Measurements from ENCODE around the gene TRIM67. TPM values are rescaled to one million over a fixed set of nuclear protein-coding genes. Genes with fewer than 3 reads are reported as not detected.

The TRIM67 gene
- total and polyA plus RNA-seq, 2 experiments from 2014 or later: 0.13 TPM; not detected in 1

GRCh38 chr1:231220801-231221200 is 58.9 kb downstream of the TRIM67 start:
- Histone ChIP-seq H3K9me2 (replicated peaks; ENCODE audit: insufficient read depth) (no peaks in the 10 kb centered on the region), H3K36me3 (replicated peaks; ENCODE audit: insufficient read depth, low read depth) (no peaks in the 10 kb centered on the region), H3K27ac (no peak overlapping the region), H3K9me3 (ENCODE audit: low read depth) (no peaks in the 10 kb centered on the region), H2AFZ (no peak overlapping the region), H3K4me3 (no peak overlapping the region), H3K27me3 (no peaks in the 10 kb centered on the region), H3K4me1 (ENCODE audit: insufficient read depth) (no peaks in the 10 kb centered on the region), H4K20me1 (ENCODE audit: insufficient read depth, poor library complexity, severe bottlenecking) (no peaks in the 10 kb centered on the region), H3K79me2 (no peaks in the 10 kb centered on the region), H3K4me2 (no peak overlapping the region)
- WGBS (ENCODE audit: low lambda C conversion rate, missing lambda C conversion rate): 88% methylated on average over 11 of the region's 11 CpGs
- no peak for TF ChIP-seq EZH2 (IDR thresholded peaks at IDR 0.05; ENCODE audit: borderline replicate concordance)
- no peak for TF ChIP-seq EZH2phosphoT487 (IDR thresholded peaks at IDR 0.05; ENCODE audit: low read depth, severe bottlenecking, unreplicated experiment)
- TF ChIP-seq, protein P1, sequence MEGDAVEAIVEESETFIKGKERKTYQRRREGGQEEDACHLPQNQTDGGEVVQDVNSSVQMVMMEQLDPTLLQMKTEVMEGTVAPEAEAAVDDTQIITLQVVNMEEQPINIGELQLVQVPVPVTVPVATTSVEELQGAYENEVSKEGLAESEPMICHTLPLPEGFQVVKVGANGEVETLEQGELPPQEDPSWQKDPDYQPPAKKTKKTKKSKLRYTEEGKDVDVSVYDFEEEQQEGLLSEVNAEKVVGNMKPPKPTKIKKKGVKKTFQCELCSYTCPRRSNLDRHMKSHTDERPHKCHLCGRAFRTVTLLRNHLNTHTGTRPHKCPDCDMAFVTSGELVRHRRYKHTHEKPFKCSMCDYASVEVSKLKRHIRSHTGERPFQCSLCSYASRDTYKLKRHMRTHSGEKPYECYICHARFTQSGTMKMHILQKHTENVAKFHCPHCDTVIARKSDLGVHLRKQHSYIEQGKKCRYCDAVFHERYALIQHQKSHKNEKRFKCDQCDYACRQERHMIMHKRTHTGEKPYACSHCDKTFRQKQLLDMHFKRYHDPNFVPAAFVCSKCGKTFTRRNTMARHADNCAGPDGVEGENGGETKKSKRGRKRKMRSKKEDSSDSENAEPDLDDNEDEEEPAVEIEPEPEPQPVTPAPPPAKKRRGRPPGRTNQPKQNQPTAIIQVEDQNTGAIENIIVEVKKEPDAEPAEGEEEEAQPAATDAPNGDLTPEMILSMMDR (IDR thresholded peaks at IDR 0.05; ENCODE audit: poor library complexity): no peak
- no peak for DNase-seq (ENCODE audit: low spot score)

DNA sequence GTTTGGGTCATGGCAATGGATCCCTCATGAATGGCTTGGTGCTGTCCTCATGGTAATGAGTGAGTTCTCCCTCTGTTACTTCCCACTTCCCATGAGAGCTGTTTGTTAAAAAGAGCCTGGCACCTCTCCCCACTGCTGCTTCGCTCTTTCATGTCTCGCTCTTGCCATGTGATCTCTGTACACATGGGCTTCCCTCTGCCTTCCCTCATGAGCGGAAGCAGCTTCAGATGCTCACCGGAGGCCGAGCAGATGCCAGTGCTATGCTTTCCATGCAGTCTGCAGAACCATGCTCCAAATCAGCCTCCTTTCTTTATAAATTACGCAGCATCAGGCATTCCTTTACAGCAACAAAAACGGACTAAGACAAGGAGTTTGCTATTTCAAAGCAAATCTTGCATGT is 64.3 kb downstream of the TRIM67 start:
- DNase-seq (ENCODE audit: low spot score): no peak
- Histone ChIP-seq H3K36me3 (replicated peaks; ENCODE audit: insufficient read depth, low read depth) (no peaks in the 10 kb centered on the region), H3K79me2 (peaks cover 17% of the 10 kb centered on the region), H3K9me2 (replicated peaks; ENCODE audit: insufficient read depth) (no peaks in the 10 kb centered on the region), H2AFZ (no peak overlapping the region), H3K27ac (no peak overlapping the region), H3K4me2 (no peak overlapping the region), H3K4me1 (ENCODE audit: insufficient read depth) (no peaks in the 10 kb centered on the region), H3K4me3 (no peak overlapping the region), H4K20me1 (ENCODE audit: insufficient read depth, poor library complexity, severe bottlenecking) (no peaks in the 10 kb centered on the region), H3K9me3 (ENCODE audit: low read depth) (no peaks in the 10 kb centered on the region), H3K27me3 (no peaks in the 10 kb centered on the region)
- TF ChIP-seq, protein P1 (IDR thresholded peaks at IDR 0.05; ENCODE audit: poor library complexity): no peak
- no peak for TF ChIP-seq EZH2phosphoT487 (IDR thresholded peaks at IDR 0.05; ENCODE audit: low read depth, severe bottlenecking, unreplicated experiment)
- 90% methylated on average over 7 of the region's 7 CpGs for WGBS (ENCODE audit: low lambda C conversion rate, missing lambda C conversion rate)

- DNase-seq (ENCODE audit: low spot score): no peak
- H3K36me3 ChIP-seq (replicated peaks; ENCODE audit: insufficient read depth, low read depth): no peaks in the 10 kb centered on the region
- no peaks in the 10 kb centered on the region for H4K20me1 ChIP-seq (ENCODE audit: insufficient read depth, poor library complexity, severe bottlenecking)
- no peak for TF ChIP-seq EZH2phosphoT487 (IDR thresholded peaks at IDR 0.05; ENCODE audit: low read depth, severe bottlenecking, unreplicated experiment)
- TF ChIP-seq EZH2 (IDR thresholded peaks at IDR 0.05; ENCODE audit: borderline replicate concordance): no peak
- TF ChIP-seq, protein P1 (IDR thresholded peaks at IDR 0.05; ENCODE audit: poor library complexity): no peak
- no peak overlapping the region for H3K4me2 ChIP-seq
- H3K27me3 ChIP-seq: no peaks in the 10 kb centered on the region
- no peak overlapping the region for H2AFZ ChIP-seq
- WGBS (ENCODE audit: low lambda C conversion rate, missing lambda C conversion rate): 86% methylated on average over 10 of the region's 10 CpGs
- H3K4me3 ChIP-seq: no peak overlapping the region
- peak overlapping the region; percentile 68 for H3K27ac ChIP-seq
- no peaks in the 10 kb centered on the region for H3K9me3 ChIP-seq (ENCODE audit: low read depth)
- peaks cover 32% of the 10 kb centered on the region for H3K79me2 ChIP-seq
- H3K4me1 ChIP-seq (ENCODE audit: insufficient read depth): peaks cover 25% of the 10 kb centered on the region
- H3K9me2 ChIP-seq (replicated peaks; ENCODE audit: insufficient read depth): no peaks in the 10 kb centered on the region
Observed at GRCh38 chr1:231231511-231231910, 69.7 kb downstream of the TRIM67 start.

Measured in hepatocyte (in vitro differentiated cells).